Measurements from ENCODE around the gene C21orf58. TPM values are rescaled to one million over a fixed set of nuclear protein-coding genes. Genes with fewer than 3 reads are reported as not detected.
"Not testable (repeated sequence)": the region's sequence is repeated elsewhere in the genome, so short reads cannot be mapped to it uniquely, and the experiment has no call there.

C21orf58 gene
- 10 to 100 TPM in 1 of 4 donors, 1 to 10 TPM in 3; 2.2 to 11.1 (median 3.0) TPM for total RNA-seq

GRCh38 chr21:46323710-46324389, at the start of gene C21orf58, which contains the start of gene PCNT:
Gene C21orf58, minus strand, starts transcription at chr21:46323870. Its CDS starts 1,132 bp downstream, at chr21:46322738.
Gene PCNT, plus strand, starts transcription at chr21:46324156. Its CDS starts 73 bp downstream, at chr21:46324229.
- peak; percentile 35 to 69 for TF ChIP-seq EP300 (IDR thresholded peaks at IDR 0.05)
- TF ChIP-seq POLR2A (IDR thresholded peaks at IDR 0.05), result no peak
- TF ChIP-seq CTCF (IDR thresholded peaks at IDR 0.05), result peak in 1 of 5 experiments; percentile 41
- Histone ChIP-seq H3K4me3 (peak within 1 kb of the TSS; percentile 83 to 100 (median 92)), H3K9me3 (no peaks in the 10 kb centered on the region), H3K4me1 (peaks cover 0 to 29% (median 9%) of the 10 kb centered on the region in 4 donors), H3K36me3 (peaks cover 0 to 17% (median 0%) of the 10 kb centered on the region in 3 donors), H3K27ac (peak within 1 kb of the TSS; percentile 95 to 99 (median 95)), H3K27me3 (no peaks in the 10 kb centered on the region)
- WGBS, 2 donors, result 0 to 1% methylated on average over 29 to 49 of the region's 76 CpGs
- DNase-seq (ENCODE audit: low spot score in 2 of 2), result peak; percentile 93 to 96

GRCh38 chr21:46372947-46373346, 49.3 kb upstream of the C21orf58 start:
- not testable (repeated sequence) for H3K4me1 ChIP-seq; H3K9me3 ChIP-seq; H3K27ac ChIP-seq; H3K27me3 ChIP-seq; DNase-seq (ENCODE audit: low spot score in 2 of 2); H3K4me3 ChIP-seq
- WGBS, 2 donors, result 90 to 97% methylated on average over 10 of the region's 10 CpGs
- H3K36me3 ChIP-seq, result peaks cover 0 to 64% (median 0%) of the 10 kb centered on the region in 3 donors

- Histone ChIP-seq H3K4me3 (no peak overlapping the region), H3K27ac (no peak overlapping the region), H3K36me3 (peaks cover 0 to 71% (median 0%) of the 10 kb centered on the region in 3 donors), H3K27me3 (no peaks in the 10 kb centered on the region), H3K4me1 (no peaks in the 10 kb centered on the region), H3K9me3 (no peaks in the 10 kb centered on the region)
- TF ChIP-seq CTCF (IDR thresholded peaks at IDR 0.05), result no peak
- TF ChIP-seq EP300 (IDR thresholded peaks at IDR 0.05), result no peak
- no peak for TF ChIP-seq POLR2A (IDR thresholded peaks at IDR 0.05)
- 95 to 96% methylated on average over 6 to 7 of the region's 7 CpGs for WGBS, 2 donors
- no peak for DNase-seq (ENCODE audit: low spot score in 2 of 2)
Observed at GRCh38 chr21:46372014-46372485, 48.4 kb upstream of the C21orf58 start.

GRCh38 chr21:46371204-46372013, 47.7 kb upstream of the C21orf58 start:
- no peak for DNase-seq (ENCODE audit: low spot score in 2 of 2)
- 94 to 96% methylated on average over 15 to 16 of the region's 16 CpGs for WGBS, 2 donors
- Histone ChIP-seq H3K36me3 (peaks cover 0 to 71% (median 0%) of the 10 kb centered on the region in 3 donors), H3K9me3 (no peaks in the 10 kb centered on the region), H3K4me1 (no peaks in the 10 kb centered on the region), H3K27me3 (no peaks in the 10 kb centered on the region), H3K4me3 (no peak overlapping the region), H3K27ac (no peak overlapping the region)
- TF ChIP-seq POLR2A (IDR thresholded peaks at IDR 0.05), result no peak
- TF ChIP-seq EP300 (IDR thresholded peaks at IDR 0.05), result no peak
- TF ChIP-seq CTCF (IDR thresholded peaks at IDR 0.05), result no peak

GRCh38 chr21:46369520-46370235, 46.0 kb upstream of the C21orf58 start:
- DNase-seq (ENCODE audit: low spot score in 2 of 2), result no peak
- no peaks in the 10 kb centered on the region for H3K27me3 ChIP-seq
- H3K4me3 ChIP-seq, result no peak overlapping the region
- H3K27ac ChIP-seq, result no peak overlapping the region
- H3K36me3 ChIP-seq, result peaks cover 0 to 74% (median 0%) of the 10 kb centered on the region in 3 donors
- H3K4me1 ChIP-seq, result no peaks in the 10 kb centered on the region
- 69 to 83% methylated on average over 16 to 19 of the region's 20 CpGs for WGBS, 2 donors
- TF ChIP-seq EP300 (IDR thresholded peaks at IDR 0.05) (no peak), CTCF (IDR thresholded peaks at IDR 0.05) (no peak), POLR2A (IDR thresholded peaks at IDR 0.05) (no peak)
- H3K9me3 ChIP-seq, result no peaks in the 10 kb centered on the region

Data from tibial nerve (tissue), 4 donors.